K562 (cell line): ENCODE data around the gene CALU. TPM values are rescaled to one million over a fixed set of nuclear protein-coding genes. Genes with fewer than 3 reads are reported as not detected.

Source experiments
- ATAC-seq: fragments of 200-7000 bp; cut with Tn5 transposase; 3 replicates; pipeline ENCODE4 v1.9.1; 2020; ENCODE audit warnings: moderate library complexity
- BruUV-seq: library from RNA; stranded (reverse); fragments of 400-500 nt; replicated peaks from 2 replicates; lab custom pipeline; 2021; lab: Mats Ljungman, UMichigan
- CTCF ChIA-PET: fragments of 300-600 bp; formaldehyde crosslinking; extraction: SDS; loops from one replicate; lab custom pipeline; 2021; ENCODE audit warnings: low intra/inter-chr PET ratio; lab: Yijun Ruan, JAX
- POLR2A ChIA-PET: fragments of 300-600, 350-650 bp; sonication (Branson Sonifier 250); formaldehyde crosslinking; extraction: SDS; loops from one replicate; lab custom pipeline; 2021; ENCODE audit warnings: antibody characterized with exemption, inconsistent platforms; lab: Yijun Ruan, JAX
- DNase-seq, 4 experiments: peaks; one replicate each; pipeline versions ENCODE4 v3.0.0 to v3.0.0-alpha.2; 2011 to 2018; ENCODE audit warnings: low spot score in 3 of 4, mixed read lengths in 3 of 4; ENCODE audit errors: extremely low read depth in 1 of 4
- FAIRE-seq: peaks from 2 replicates; lab custom pipeline; 2011; peaks lifted over from hg19 to GRCh38; lab: Jason Lieb, UNC
- H2AFZ ChIP-seq: 2 replicates; pipeline ENCODE4 v1.6.0; 2011; ENCODE audit warnings: low read depth, low read length, control low read depth, inconsistent platforms
- H3K27ac ChIP-seq: fragments of 200-600 bp; 3 replicates; pipeline ENCODE4 v1.8.0; 2011; ENCODE audit warnings: low read depth, mild to moderate bottlenecking, control low read depth, inconsistent platforms, low read length, moderate library complexity, mixed read lengths; ENCODE audit errors: extremely low read depth
- H3K27me3 ChIP-seq, 2 experiments: fragments of 300-600 bp in 1 of 2; 2 replicates in 1 of 2; 3 replicates in 1 of 2; pipeline versions ENCODE4 v1.6.0 to v1.8.0; 2011; ENCODE audit warnings: inconsistent platforms in 2 of 2, low read length in 2 of 2, mild to moderate bottlenecking in 1 of 2, mixed read lengths in 1 of 2, moderate library complexity in 1 of 2; ENCODE audit not compliant: control insufficient read depth in 2 of 2, insufficient read depth in 2 of 2
- H3K36me3 ChIP-seq: fragments of 300-600 bp; 3 replicates; pipeline ENCODE4 v1.8.0; 2011; ENCODE audit warnings: mild to moderate bottlenecking, low read length, inconsistent platforms; ENCODE audit not compliant: control insufficient read depth, insufficient read depth
- H3K4me1 ChIP-seq, 2 experiments: fragments of 200-600 bp in 1 of 2; replicated peaks in 1 of 2; 2 replicates in 1 of 2; 3 replicates in 1 of 2; pipeline versions ENCODE4 v1.5.1 to v1.8.0; 2011; ENCODE audit warnings: inconsistent platforms in 2 of 2, low read length in 2 of 2, mild to moderate bottlenecking in 1 of 2, mixed read lengths in 1 of 2, moderate library complexity in 1 of 2; ENCODE audit not compliant: control insufficient read depth in 2 of 2, insufficient read depth in 2 of 2
- H3K4me2 ChIP-seq: 2 replicates; pipeline ENCODE4 v1.6.1; 2011; ENCODE audit warnings: low read length, control low read depth, inconsistent platforms, mixed read lengths; ENCODE audit not compliant: insufficient read depth
- H3K4me3 ChIP-seq: fragments of 200-600 bp; sonication (generic), shearing (Covaris generic); 2 replicates; pipeline ENCODE4 v1.5.1; 2016; ENCODE audit warnings: control low read depth, inconsistent platforms
- H3K79me2 ChIP-seq: fragments of 200-600 bp; 3 replicates; pipeline ENCODE4 v1.8.0; 2011; ENCODE audit warnings: low read length, inconsistent platforms; ENCODE audit not compliant: control insufficient read depth, insufficient read depth
- H3K9ac ChIP-seq, 2 experiments: 2 replicates each; pipeline versions ENCODE4 v1.6.0 to v1.6.1; 2011; ENCODE audit warnings: low read depth in 2 of 2, low read length in 2 of 2, control low read depth in 1 of 2, inconsistent platforms in 1 of 2, mild to moderate bottlenecking in 1 of 2, mixed read lengths in 1 of 2; ENCODE audit not compliant: insufficient read depth in 1 of 2
- H3K9me1 ChIP-seq: one replicate; pipeline ENCODE4 v1.6.0; 2011; ENCODE audit warnings: inconsistent platforms, mild to moderate bottlenecking, low read length, moderate library complexity; ENCODE audit not compliant: control insufficient read depth, insufficient read depth
- H3K9me3 ChIP-seq: replicated peaks from 2 replicates; pipeline ENCODE4 v1.5.1; 2011; ENCODE audit warnings: low read depth, low read length, inconsistent platforms; ENCODE audit not compliant: control insufficient read depth, insufficient read depth
- H4K20me1 ChIP-seq: replicated peaks from 2 replicates; pipeline ENCODE4 v1.6.1; 2011; ENCODE audit warnings: low read length, inconsistent platforms, mixed read lengths; ENCODE audit not compliant: control insufficient read depth, insufficient read depth
- BRD4 ChIP-seq: fragments of 200-600 bp; sonication (generic); IDR thresholded peaks from 2 replicates; pipeline ENCODE4 v1.6.1; 2017; ENCODE audit warnings: inconsistent platforms
- CREM ChIP-seq: IDR thresholded peaks from 2 replicates; pipeline ENCODE4 v1.6.1; 2014; ENCODE audit warnings: antibody characterized with exemption, low read depth
- NR2F6 ChIP-seq: fragments of 450-650 bp; formaldehyde crosslinking; IDR thresholded peaks from 2 replicates; pipeline ENCODE4 v1.4.0; 2020; ENCODE audit warnings: mild to moderate bottlenecking
- PHF20 ChIP-seq: fragments of 450-650 bp; IDR thresholded peaks from 2 replicates; pipeline ENCODE4 v1.6.1; 2018; ENCODE audit not compliant: partially characterized antibody
- POLR2A ChIP-seq: fragments of 450-650 bp; conservative IDR thresholded peaks from 2 replicates; pipeline ENCODE4 v1.6.1; 2016
- WGBS: fragments of 100-300 bp; shearing (Covaris generic); methylation state at CpG from one replicate; pipeline ENCODE4 v1.1.6; 2016; ENCODE audit warnings: low coverage, mixed read lengths; ENCODE audit not compliant: insufficient coverage; ENCODE audit errors: missing lambda C conversion rate; 5-methylcytosine and 5-hydroxymethylcytosine counted together
- in situ Hi-C: fragments of 300-500 bp; cut with MboI; formaldehyde crosslinking; loops from 4 replicates; pipeline ENCODE4 v1.15.0; 2018; ENCODE audit warnings: inconsistent platforms, mixed read lengths
- intact Hi-C: fragments of 100-400 bp; cut with micrococcal nuclease; formaldehyde crosslinking; loops from 2 replicates; pipeline ENCODE4 v1.14.2; 2022
- polyA plus RNA-seq, 8 experiments: library from polyadenylated mRNA; depleted of rRNA in 4 of 8; stranded (reverse) in 5 of 8; unstranded in 3 of 8; fragments of >200 nt; fragmentation: Nextera tagmentation in 2 of 8; fragmentation: Illumina TruSeq in 1 of 8; extraction: Ambion mirVana in 2 of 8; extraction: Trizol in 1 of 8; gene quantifications; 2 replicates each; pipeline versions ENCODE4 v1.2.1 to v1.2.3, GENCODE V29; 2011 to 2014; ENCODE audit warnings: inconsistent platforms in 1 of 8, missing spikeins in 1 of 8
- total RNA-seq, 7 experiments: library from RNA; depleted of rRNA in 6 of 7; stranded (reverse); fragments of >200 nt in 6 of 7; fragmentation: Illumina TruSeq in 2 of 7; extraction: Trizol in 2 of 7; gene quantifications; 2 replicates each; pipeline versions ENCODE4 v1.2.1 to v1.2.3, GENCODE V29; 2011 to 2021; ENCODE audit warnings: low replicate concordance in 1 of 7
- TF ChIP-seq, protein P1 (sequence below), 3 experiments: IDR thresholded peaks in 2 of 3; conservative IDR thresholded peaks in 1 of 3; 2 replicates each; pipeline ENCODE4 v1.5.1; 2011 to 2012; ENCODE audit warnings: low read length in 3 of 3, mild to moderate bottlenecking in 3 of 3, control low read depth in 2 of 3, improper control_type of control experiment in 1 of 3, inconsistent platforms in 1 of 3, low read depth in 1 of 3, mixed read lengths in 1 of 3, moderate library complexity in 1 of 3; ENCODE audit not compliant: insufficient read depth in 2 of 3
- TF ChIP-seq, protein P2 (sequence below), 3 experiments: fragments of 200-800 bp in 1 of 3; sonication (Bioruptor generic) in 1 of 3; sonication (generic) in 1 of 3; formaldehyde crosslinking in 1 of 3; IDR thresholded peaks; 2 replicates each; pipeline versions ENCODE4 v1.6.1 to v1.8.0; 2016 to 2022; ENCODE audit warnings: mild to moderate bottlenecking in 2 of 3, missing compliant biosample characterization in 2 of 3, missing genetic modification characterization in 2 of 3, missing genetic modification reagents in 1 of 3
- TF ChIP-seq, protein P3 (sequence below): sonication (generic); formaldehyde crosslinking; IDR thresholded peaks from 2 replicates; pipeline ENCODE4 v1.8.1; 2022; ENCODE audit warnings: missing genetic modification reagents
- TF ChIP-seq, protein P4 (sequence below), 2 experiments: fragments of 450-650 bp; formaldehyde crosslinking in 1 of 2; IDR thresholded peaks; 2 replicates each; pipeline versions ENCODE4 v1.4.0 to v1.6.1; 2014 to 2020; ENCODE audit warnings: mild to moderate bottlenecking in 2 of 2, borderline replicate concordance in 1 of 2, low read depth in 1 of 2

CALU gene
- total and polyA plus RNA-seq, 9 of the 15 experiments (the other 6 are each of a cell fraction or from before 2014, with no cell fraction given), result 166 to 286 (median 215) TPM

DNA sequence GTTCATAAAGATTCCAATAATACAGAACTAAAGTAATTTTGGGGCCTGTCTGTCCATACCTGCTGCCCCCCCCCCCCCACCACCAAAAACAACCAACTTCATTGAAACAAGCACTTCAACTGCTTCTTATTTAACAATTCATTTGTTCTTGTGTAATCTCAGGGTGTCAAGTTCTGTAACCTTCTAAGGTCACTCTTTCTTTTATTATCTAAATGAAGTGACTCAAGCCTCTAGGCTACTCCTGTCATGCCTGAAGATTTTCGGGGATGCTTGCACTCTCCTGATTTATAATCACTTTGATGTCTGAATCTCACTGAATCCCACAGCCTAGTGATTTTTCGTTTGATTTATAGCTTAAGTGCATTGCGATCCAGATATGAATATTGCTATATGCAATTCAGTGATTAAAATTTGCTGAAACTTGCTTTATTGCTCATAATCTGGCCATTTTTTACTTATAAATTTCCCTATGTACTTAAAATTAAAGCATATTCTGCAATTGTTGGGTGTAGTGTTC is 39.9 kb upstream of the CALU start:
- H3K79me2 ChIP-seq, result no peaks in the 10 kb centered on the region
- peaks cover 6 to 10% of the 10 kb centered on the region in 2 experiments; a peak in 3 of 5 replicates for H3K27me3 ChIP-seq
- H3K4me1 ChIP-seq, result peaks cover 0 to 11% of the 10 kb centered on the region in 2 experiments; a peak in 4 of 5 replicates
- ATAC-seq (no peak), FAIRE-seq (no peak), DNase-seq (no peak)
- H3K27ac ChIP-seq, result no peak overlapping the region
- WGBS, result 10% methylated on average over 3 of the region's 3 CpGs
- CTCF ChIA-PET, result no interaction called here
- intact Hi-C loops, result no loop called here
- H3K9me1 ChIP-seq, result no peaks in the 10 kb centered on the region
- POLR2A ChIA-PET, result interaction anchor here (1.0 to 1.7 kb wide), 4 partner anchors 14 to 74 kb away, joined by 3 to 7 read pairs (median 4); partner anchors contain the start of gene CALU
- H3K9ac ChIP-seq, result no peak overlapping the region
- H3K4me3 ChIP-seq, result no peak overlapping the region
- H3K9me3 ChIP-seq, result no peaks in the 10 kb centered on the region
- H2AFZ ChIP-seq, result no peak overlapping the region
- no peak overlapping the region for H3K4me2 ChIP-seq
- BruUV-seq, result no TSS peak
- H3K36me3 ChIP-seq, result no peaks in the 10 kb centered on the region
- in situ Hi-C loops, result no loop called here
- no peaks in the 10 kb centered on the region for H4K20me1 ChIP-seq
- TF ChIP-seq NR2F6 (CRISPR knock-in tag), result no peak
- TF ChIP-seq, protein P1, sequence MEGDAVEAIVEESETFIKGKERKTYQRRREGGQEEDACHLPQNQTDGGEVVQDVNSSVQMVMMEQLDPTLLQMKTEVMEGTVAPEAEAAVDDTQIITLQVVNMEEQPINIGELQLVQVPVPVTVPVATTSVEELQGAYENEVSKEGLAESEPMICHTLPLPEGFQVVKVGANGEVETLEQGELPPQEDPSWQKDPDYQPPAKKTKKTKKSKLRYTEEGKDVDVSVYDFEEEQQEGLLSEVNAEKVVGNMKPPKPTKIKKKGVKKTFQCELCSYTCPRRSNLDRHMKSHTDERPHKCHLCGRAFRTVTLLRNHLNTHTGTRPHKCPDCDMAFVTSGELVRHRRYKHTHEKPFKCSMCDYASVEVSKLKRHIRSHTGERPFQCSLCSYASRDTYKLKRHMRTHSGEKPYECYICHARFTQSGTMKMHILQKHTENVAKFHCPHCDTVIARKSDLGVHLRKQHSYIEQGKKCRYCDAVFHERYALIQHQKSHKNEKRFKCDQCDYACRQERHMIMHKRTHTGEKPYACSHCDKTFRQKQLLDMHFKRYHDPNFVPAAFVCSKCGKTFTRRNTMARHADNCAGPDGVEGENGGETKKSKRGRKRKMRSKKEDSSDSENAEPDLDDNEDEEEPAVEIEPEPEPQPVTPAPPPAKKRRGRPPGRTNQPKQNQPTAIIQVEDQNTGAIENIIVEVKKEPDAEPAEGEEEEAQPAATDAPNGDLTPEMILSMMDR (IDR thresholded peaks at IDR 0.05 in 2 of 3, conservative IDR thresholded peaks at IDR 0.05 in 1 of 3; ENCODE audit: insufficient read depth in 2 of 3, low read depth in 1 of 3, low read length in 3 of 3), result no peak
- TF ChIP-seq, protein P2, sequence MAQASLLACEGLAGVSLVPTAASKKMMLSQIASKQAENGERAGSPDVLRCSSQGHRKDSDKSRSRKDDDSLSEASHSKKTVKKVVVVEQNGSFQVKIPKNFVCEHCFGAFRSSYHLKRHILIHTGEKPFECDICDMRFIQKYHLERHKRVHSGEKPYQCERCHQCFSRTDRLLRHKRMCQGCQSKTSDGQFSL (CRISPR knock-in tag; IDR thresholded peaks at IDR 0.05), result no peak
- TF ChIP-seq, protein P2 (tag; IDR thresholded peaks at IDR 0.05), result 0 out of 4 replicates have a peak, but pooled peaks of 1 of the 2 experiments have one; percentile 29
- no peak for TF ChIP-seq CREM
- TF ChIP-seq, protein P3, sequence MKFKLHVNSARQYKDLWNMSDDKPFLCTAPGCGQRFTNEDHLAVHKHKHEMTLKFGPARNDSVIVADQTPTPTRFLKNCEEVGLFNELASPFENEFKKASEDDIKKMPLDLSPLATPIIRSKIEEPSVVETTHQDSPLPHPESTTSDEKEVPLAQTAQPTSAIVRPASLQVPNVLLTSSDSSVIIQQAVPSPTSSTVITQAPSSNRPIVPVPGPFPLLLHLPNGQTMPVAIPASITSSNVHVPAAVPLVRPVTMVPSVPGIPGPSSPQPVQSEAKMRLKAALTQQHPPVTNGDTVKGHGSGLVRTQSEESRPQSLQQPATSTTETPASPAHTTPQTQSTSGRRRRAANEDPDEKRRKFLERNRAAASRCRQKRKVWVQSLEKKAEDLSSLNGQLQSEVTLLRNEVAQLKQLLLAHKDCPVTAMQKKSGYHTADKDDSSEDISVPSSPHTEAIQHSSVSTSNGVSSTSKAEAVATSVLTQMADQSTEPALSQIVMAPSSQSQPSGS (CRISPR knock-in tag), result no peak
- TF ChIP-seq PHF20, result no peak
- TF ChIP-seq, protein P4, sequence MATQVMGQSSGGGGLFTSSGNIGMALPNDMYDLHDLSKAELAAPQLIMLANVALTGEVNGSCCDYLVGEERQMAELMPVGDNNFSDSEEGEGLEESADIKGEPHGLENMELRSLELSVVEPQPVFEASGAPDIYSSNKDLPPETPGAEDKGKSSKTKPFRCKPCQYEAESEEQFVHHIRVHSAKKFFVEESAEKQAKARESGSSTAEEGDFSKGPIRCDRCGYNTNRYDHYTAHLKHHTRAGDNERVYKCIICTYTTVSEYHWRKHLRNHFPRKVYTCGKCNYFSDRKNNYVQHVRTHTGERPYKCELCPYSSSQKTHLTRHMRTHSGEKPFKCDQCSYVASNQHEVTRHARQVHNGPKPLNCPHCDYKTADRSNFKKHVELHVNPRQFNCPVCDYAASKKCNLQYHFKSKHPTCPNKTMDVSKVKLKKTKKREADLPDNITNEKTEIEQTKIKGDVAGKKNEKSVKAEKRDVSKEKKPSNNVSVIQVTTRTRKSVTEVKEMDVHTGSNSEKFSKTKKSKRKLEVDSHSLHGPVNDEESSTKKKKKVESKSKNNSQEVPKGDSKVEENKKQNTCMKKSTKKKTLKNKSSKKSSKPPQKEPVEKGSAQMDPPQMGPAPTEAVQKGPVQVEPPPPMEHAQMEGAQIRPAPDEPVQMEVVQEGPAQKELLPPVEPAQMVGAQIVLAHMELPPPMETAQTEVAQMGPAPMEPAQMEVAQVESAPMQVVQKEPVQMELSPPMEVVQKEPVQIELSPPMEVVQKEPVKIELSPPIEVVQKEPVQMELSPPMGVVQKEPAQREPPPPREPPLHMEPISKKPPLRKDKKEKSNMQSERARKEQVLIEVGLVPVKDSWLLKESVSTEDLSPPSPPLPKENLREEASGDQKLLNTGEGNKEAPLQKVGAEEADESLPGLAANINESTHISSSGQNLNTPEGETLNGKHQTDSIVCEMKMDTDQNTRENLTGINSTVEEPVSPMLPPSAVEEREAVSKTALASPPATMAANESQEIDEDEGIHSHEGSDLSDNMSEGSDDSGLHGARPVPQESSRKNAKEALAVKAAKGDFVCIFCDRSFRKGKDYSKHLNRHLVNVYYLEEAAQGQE (IDR thresholded peaks at IDR 0.05; ENCODE audit: borderline replicate concordance), result no peak
- TF ChIP-seq, protein P4 (CRISPR knock-in tag; IDR thresholded peaks at IDR 0.05; ENCODE audit: low read depth), result no peak
- no peak for TF ChIP-seq BRD4
- TF ChIP-seq POLR2A, result no peak
